Kidney (tissue), 14 donors: ENCODE results near the gene CDK5RAP3. TPM values are rescaled to one million over a fixed set of nuclear protein-coding genes. Genes with fewer than 3 reads are reported as not detected.

Experiments used
- DNase-seq, 5 donors: peaks; one replicate each; pipeline ENCODE4 v3.0.0-alpha.2; 2013 to 2020
- FAIRE-seq: peaks from 2 replicates; lab custom pipeline; 2012; peaks lifted over from hg19 to GRCh38; lab: Jason Lieb, UNC
- H3K27ac ChIP-seq, 2 donors: one replicate each; pipeline ENCODE4 v1.7.0; 2013; ENCODE audit warnings: low read depth in 2 of 2, low read length in 2 of 2, inconsistent platforms in 1 of 2
- H3K27me3 ChIP-seq: one replicate; pipeline ENCODE4 v1.7.1; 2013; ENCODE audit warnings: low read length, inconsistent platforms; ENCODE audit not compliant: control insufficient read depth, insufficient read depth
- H3K36me3 ChIP-seq, 3 donors: one replicate each; pipeline versions ENCODE4 v1.7.0 to v1.7.1; 2013; ENCODE audit warnings: low read length in 3 of 3, control low read depth in 1 of 3, inconsistent platforms in 1 of 3; ENCODE audit not compliant: insufficient read depth in 3 of 3, control insufficient read depth in 2 of 3
- H3K4me1 ChIP-seq, 3 donors: one replicate each; pipeline versions ENCODE4 v1.7.0 to v1.7.1; 2013; ENCODE audit warnings: low read length in 3 of 3, inconsistent platforms in 1 of 3, low read depth in 1 of 3; ENCODE audit not compliant: control insufficient read depth in 2 of 3, insufficient read depth in 2 of 3
- H3K4me3 ChIP-seq, 3 donors: one replicate each; pipeline versions ENCODE4 v1.7.0 to v1.8.1; 2013; ENCODE audit warnings: low read length in 3 of 3, control low read depth in 1 of 3, inconsistent platforms in 1 of 3
- H3K9ac ChIP-seq, 3 donors: one replicate each; pipeline versions ENCODE4 v1.7.0 to v1.7.1; 2013; ENCODE audit warnings: low read length in 3 of 3, control low read depth in 1 of 3, inconsistent platforms in 1 of 3
- H3K9me3 ChIP-seq, 3 donors: one replicate each; pipeline versions ENCODE4 v1.7.0 to v1.7.1; 2013; ENCODE audit warnings: low read length in 3 of 3, control low read depth in 1 of 3, inconsistent platforms in 1 of 3; ENCODE audit not compliant: control insufficient read depth in 2 of 3, insufficient read depth in 1 of 3
- CTCF ChIP-seq: IDR thresholded peaks from 3 replicates; pipeline ENCODE4 v1.5.1; 2012; ENCODE audit warnings: mild to moderate bottlenecking, moderate library complexity, borderline replicate concordance; ENCODE audit not compliant: insufficient read depth; ENCODE audit errors: extremely low read depth
- intact Hi-C: fragments of 100-400 bp; cut with DNase I; formaldehyde crosslinking; loops from one replicate; pipeline ENCODE4 v1.11.1; 2022
- polyA plus RNA-seq: library from polyadenylated mRNA; stranded (reverse); fragments of 350-450 nt; fragmentation: Illumina TruSeq; extraction: RNeasy Lipid Tissue Mini Kit (QIAGEN cat#74804); gene quantifications from one replicate; pipeline ENCODE4 v1.2.3, GENCODE V29; 2014; ENCODE audit warnings: low read depth, low replicate concordance; ENCODE audit not compliant: insufficient read depth
- total RNA-seq: library from RNA; stranded (reverse); fragmentation: NEBNext Ultra II Directional; extraction: Animal tissue kit (Norgen Biotek cat#: 25700); gene quantifications from one replicate; pipeline ENCODE4 v1.2.1, GENCODE V29; 2021
- donor health status: control.
- donor health status: control.
- donor health status: control.
- donor health status: control.
- donor health status: control.
- donor health status: DM: yes; HTN: yes; CAD: no.
- donor health status: Normal renal cell carcinoma (clear cell type).

CDK5RAP3 gene
- total and polyA plus RNA-seq, 2 donors from 2014 or later, result 140 to 208 TPM

- Histone ChIP-seq H3K36me3 (no peaks in the 10 kb centered on the region), H3K27ac (no peak overlapping the region), H3K9ac (no peak overlapping the region), H3K9me3 (no peaks in the 10 kb centered on the region), H3K27me3 (no peaks in the 10 kb centered on the region), H3K4me1 (peaks cover 4 to 15% (median 8%) of the 10 kb centered on the region in 3 donors), H3K4me3 (no peak overlapping the region)
- DNase-seq, result no peak
- intact Hi-C loops, result no loop called here
- no peak for TF ChIP-seq CTCF
- FAIRE-seq, result no peak
These were observed 59.6 kb downstream of the CDK5RAP3 start for GRCh38 chr17:48030531-48030930.

Other genes with a start within 250 kb of the CDK5RAP3 start
- gene TBX21, start 237.9 kb upstream of the CDK5RAP3 start, total RNA-seq, result 1.9 TPM
- 0.24 TPM for gene TBX21, start 237.9 kb upstream of the CDK5RAP3 start, polyA plus RNA-seq
- 21.2 TPM for gene OSBPL7, start 149.3 kb upstream of the CDK5RAP3 start, total RNA-seq
- gene OSBPL7, start 149.3 kb upstream of the CDK5RAP3 start, polyA plus RNA-seq, result 5.3 TPM
- gene MRPL10, start 139.6 kb upstream of the CDK5RAP3 start, total RNA-seq, result 38.3 TPM
- gene MRPL10, start 139.6 kb upstream of the CDK5RAP3 start, polyA plus RNA-seq, result 52.2 TPM
- 0.91 TPM for gene LRRC46, start 139.4 kb upstream of the CDK5RAP3 start, total RNA-seq
- 1.5 TPM for gene LRRC46, start 139.4 kb upstream of the CDK5RAP3 start, polyA plus RNA-seq
- 40.3 TPM for gene SCRN2, start 129.8 kb upstream of the CDK5RAP3 start, total RNA-seq
- gene SCRN2, start 129.8 kb upstream of the CDK5RAP3 start, polyA plus RNA-seq, result 172 TPM
- gene SP6, start 120.0 kb upstream of the CDK5RAP3 start, total RNA-seq, result 2.0 TPM
- gene SP6, start 120.0 kb upstream of the CDK5RAP3 start, polyA plus RNA-seq, result 0.86 TPM
- 23.6 TPM for gene SP2, start 74.9 kb upstream of the CDK5RAP3 start, total RNA-seq
- gene SP2, start 74.9 kb upstream of the CDK5RAP3 start, polyA plus RNA-seq, result 9.0 TPM
- gene PNPO, start 29.5 kb upstream of the CDK5RAP3 start, total RNA-seq, result 45.1 TPM
- 55.8 TPM for gene PNPO, start 29.5 kb upstream of the CDK5RAP3 start, polyA plus RNA-seq
- gene PRR15L, start 13.2 kb upstream of the CDK5RAP3 start, total RNA-seq, result 105 TPM
- gene PRR15L, start 13.2 kb upstream of the CDK5RAP3 start, polyA plus RNA-seq, result 64.5 TPM
- 24.9 TPM for gene COPZ2, start 66.7 kb downstream of the CDK5RAP3 start, total RNA-seq
- 38.2 TPM for gene COPZ2, start 66.7 kb downstream of the CDK5RAP3 start, polyA plus RNA-seq
- 254 TPM for gene NFE2L1, start 77.2 kb downstream of the CDK5RAP3 start, total RNA-seq
- gene NFE2L1, start 77.2 kb downstream of the CDK5RAP3 start, polyA plus RNA-seq, result 146 TPM
- 40.2 TPM for gene CBX1, start 130.4 kb downstream of the CDK5RAP3 start, total RNA-seq
- 37.8 TPM for gene CBX1, start 130.4 kb downstream of the CDK5RAP3 start, polyA plus RNA-seq
- gene SNX11, start 136.7 kb downstream of the CDK5RAP3 start, total RNA-seq, result 25.3 TPM
- 22.4 TPM for gene SNX11, start 136.7 kb downstream of the CDK5RAP3 start, polyA plus RNA-seq